ENCODE measurements around the gene CYP26B1.

GRCh38 chr2:72157871-72158771, 10.5 kb upstream of the CYP26B1 start:
- TF ChIP-seq CTCF (conservative IDR thresholded peaks at IDR 0.05; ENCODE audit: low read length) (no peak), EZH2phosphoT487 (IDR thresholded peaks at IDR 0.05; ENCODE audit: borderline replicate concordance, low read depth, low read length) (no peak)

Data from OCI-LY7 (cell line).